Suprapubic skin (tissue), 4 donors: Measurements from ENCODE around the gene LAMC3. TPM values are rescaled to one million over a fixed set of nuclear protein-coding genes. Genes with fewer than 3 reads are reported as not detected.

Experiments used
- DNase-seq, 2 donors: peaks; one replicate each; pipeline ENCODE4 v3.0.0-alpha.2; 2019; ENCODE audit warnings: low spot score in 2 of 2
- H3K27ac ChIP-seq: fragments of 200-600 bp; sonication (generic); one replicate; pipeline ENCODE4 v1.5.1; 2019
- H3K27me3 ChIP-seq: fragments of 200-600 bp; sonication (generic); one replicate; pipeline ENCODE4 v1.5.1; 2019
- H3K36me3 ChIP-seq: fragments of 200-600 bp; sonication (generic); one replicate; pipeline ENCODE4 v1.5.1; 2019
- H3K4me1 ChIP-seq: fragments of 200-600 bp; sonication (generic); one replicate; pipeline ENCODE4 v1.5.1; 2019
- H3K4me3 ChIP-seq: fragments of 200-600 bp; sonication (generic); one replicate; pipeline ENCODE4 v1.5.1; 2019; ENCODE audit warnings: mild to moderate bottlenecking
- H3K9me3 ChIP-seq: fragments of 200-600 bp; sonication (generic); one replicate; pipeline ENCODE4 v1.5.1; 2019
- EP300 ChIP-seq: sonication (generic); formaldehyde crosslinking; IDR thresholded peaks from one replicate; pipeline ENCODE4 v1.6.1; 2017; ENCODE audit warnings: antibody characterized with exemption
- POLR2A ChIP-seq, 2 donors: fragments of 450-650 bp; IDR thresholded peaks; one replicate each; pipeline ENCODE4 v1.6.1; 2017; ENCODE audit warnings: antibody characterized with exemption in 2 of 2, mild to moderate bottlenecking in 2 of 2, moderate library complexity in 2 of 2
- POLR2AphosphoS5 ChIP-seq, 3 donors: sonication (generic); formaldehyde crosslinking; IDR thresholded peaks; one replicate each; pipeline ENCODE4 v1.6.1; 2017; ENCODE audit warnings: antibody characterized with exemption in 3 of 3
- WGBS: methylation state at CpG from one replicate; pipeline ENCODE4 v1.1.5; 2018; 5-methylcytosine and 5-hydroxymethylcytosine counted together
- total RNA-seq, 4 donors: library from RNA; depleted of rRNA; stranded (reverse); fragments of >200 nt; gene quantifications; one replicate each; pipeline ENCODE4 v1.1.0, GENCODE V29; 2016
- TF ChIP-seq, protein P1 (sequence below), 2 donors: fragments of 200-600 bp in 1 of 2; fragments of 450-650 bp in 1 of 2; sonication (generic) in 1 of 2; IDR thresholded peaks; one replicate each; pipeline ENCODE4 v1.5.1; 2016 to 2019; ENCODE audit warnings: antibody characterized with exemption in 2 of 2, mild to moderate bottlenecking in 1 of 2, moderate library complexity in 1 of 2

The LAMC3 gene
- total RNA-seq, 4 donors from 2014 or later = 4.0 to 16.9 (median 5.2) TPM

DNA sequence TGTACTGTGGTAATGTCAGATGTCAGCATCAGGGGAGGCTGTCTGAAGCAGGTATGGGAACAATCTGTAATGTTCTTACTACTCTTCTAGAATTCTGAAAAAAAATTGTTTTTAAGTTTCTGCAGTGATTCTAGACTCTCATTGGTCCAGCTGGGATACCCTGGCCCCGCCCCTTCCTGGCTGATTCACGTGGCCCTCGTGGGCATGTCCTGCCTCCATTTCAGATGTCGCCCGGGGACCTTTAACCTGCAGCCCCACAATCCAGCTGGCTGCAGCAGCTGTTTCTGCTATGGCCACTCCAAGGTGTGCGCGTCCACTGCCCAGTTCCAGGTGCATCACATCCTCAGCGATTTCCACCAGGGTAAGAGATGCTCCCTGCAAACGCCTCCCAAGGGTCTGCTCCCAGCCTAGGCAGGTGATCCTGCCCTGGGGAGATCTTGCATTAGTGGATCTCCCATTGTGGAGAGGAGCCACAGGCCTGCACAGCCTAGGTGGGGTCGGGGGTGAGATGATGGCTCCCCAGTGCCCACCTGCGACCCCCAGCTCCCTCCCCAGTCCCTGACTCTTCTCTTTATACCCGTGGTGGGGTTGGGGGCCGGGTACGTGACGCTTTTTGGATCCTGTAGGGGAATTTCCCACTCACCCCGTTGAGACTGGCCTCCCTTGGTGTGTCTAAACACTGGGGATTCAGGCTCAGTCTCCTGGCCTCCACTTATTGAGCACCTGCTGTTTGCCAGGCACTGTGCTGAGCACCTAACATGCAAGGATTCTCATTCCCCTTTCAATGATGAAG lies 36.5 kb downstream of the LAMC3 start:
- no peak for TF ChIP-seq POLR2AphosphoS5 (IDR thresholded peaks at IDR 0.05)
- TF ChIP-seq EP300 = no peak
- TF ChIP-seq, protein P1, sequence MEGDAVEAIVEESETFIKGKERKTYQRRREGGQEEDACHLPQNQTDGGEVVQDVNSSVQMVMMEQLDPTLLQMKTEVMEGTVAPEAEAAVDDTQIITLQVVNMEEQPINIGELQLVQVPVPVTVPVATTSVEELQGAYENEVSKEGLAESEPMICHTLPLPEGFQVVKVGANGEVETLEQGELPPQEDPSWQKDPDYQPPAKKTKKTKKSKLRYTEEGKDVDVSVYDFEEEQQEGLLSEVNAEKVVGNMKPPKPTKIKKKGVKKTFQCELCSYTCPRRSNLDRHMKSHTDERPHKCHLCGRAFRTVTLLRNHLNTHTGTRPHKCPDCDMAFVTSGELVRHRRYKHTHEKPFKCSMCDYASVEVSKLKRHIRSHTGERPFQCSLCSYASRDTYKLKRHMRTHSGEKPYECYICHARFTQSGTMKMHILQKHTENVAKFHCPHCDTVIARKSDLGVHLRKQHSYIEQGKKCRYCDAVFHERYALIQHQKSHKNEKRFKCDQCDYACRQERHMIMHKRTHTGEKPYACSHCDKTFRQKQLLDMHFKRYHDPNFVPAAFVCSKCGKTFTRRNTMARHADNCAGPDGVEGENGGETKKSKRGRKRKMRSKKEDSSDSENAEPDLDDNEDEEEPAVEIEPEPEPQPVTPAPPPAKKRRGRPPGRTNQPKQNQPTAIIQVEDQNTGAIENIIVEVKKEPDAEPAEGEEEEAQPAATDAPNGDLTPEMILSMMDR (IDR thresholded peaks at IDR 0.05) = no peak
- H3K4me1 ChIP-seq = peaks cover 5% of the 10 kb centered on the region
- 76% methylated on average over 10 of the region's 16 CpGs for WGBS

DNA sequence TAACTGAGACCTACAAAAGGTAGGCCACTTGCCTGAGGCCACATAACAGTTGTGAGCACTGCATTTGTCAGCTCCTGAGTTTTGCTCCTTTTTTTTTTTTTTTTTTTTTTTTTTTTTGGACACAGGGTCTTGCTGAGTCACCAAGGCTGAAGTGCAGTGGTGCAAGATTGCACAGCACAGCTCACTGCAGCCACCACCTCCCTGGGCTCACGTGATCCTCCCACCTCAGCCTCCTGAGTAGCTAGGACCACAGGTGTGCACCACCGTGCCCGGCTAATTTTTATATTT lies 37.1 kb downstream of the LAMC3 start:
- no peaks in the 10 kb centered on the region for H3K36me3 ChIP-seq
- TF ChIP-seq POLR2A (IDR thresholded peaks at IDR 0.05) (no peak), POLR2AphosphoS5 (IDR thresholded peaks at IDR 0.05) (no peak), EP300 (no peak)
- TF ChIP-seq, protein P1 (IDR thresholded peaks at IDR 0.05) = no peak
- peaks cover 5% of the 10 kb centered on the region for H3K4me1 ChIP-seq
- WGBS = 87% methylated on average over 3 of the region's 3 CpGs
- DNase-seq = no peak
- no peak overlapping the region for H3K4me3 ChIP-seq
- no peaks in the 10 kb centered on the region for H3K27me3 ChIP-seq
- H3K9me3 ChIP-seq = no peaks in the 10 kb centered on the region
- no peak overlapping the region for H3K27ac ChIP-seq

More for the DNA sequence above, 36.5 kb downstream of the LAMC3 start:
- no peak for DNase-seq
- Histone ChIP-seq H3K9me3 (no peaks in the 10 kb centered on the region), H3K27ac (no peak overlapping the region), H3K27me3 (no peaks in the 10 kb centered on the region), H3K4me3 (no peak overlapping the region), H3K36me3 (no peaks in the 10 kb centered on the region)

DNA sequence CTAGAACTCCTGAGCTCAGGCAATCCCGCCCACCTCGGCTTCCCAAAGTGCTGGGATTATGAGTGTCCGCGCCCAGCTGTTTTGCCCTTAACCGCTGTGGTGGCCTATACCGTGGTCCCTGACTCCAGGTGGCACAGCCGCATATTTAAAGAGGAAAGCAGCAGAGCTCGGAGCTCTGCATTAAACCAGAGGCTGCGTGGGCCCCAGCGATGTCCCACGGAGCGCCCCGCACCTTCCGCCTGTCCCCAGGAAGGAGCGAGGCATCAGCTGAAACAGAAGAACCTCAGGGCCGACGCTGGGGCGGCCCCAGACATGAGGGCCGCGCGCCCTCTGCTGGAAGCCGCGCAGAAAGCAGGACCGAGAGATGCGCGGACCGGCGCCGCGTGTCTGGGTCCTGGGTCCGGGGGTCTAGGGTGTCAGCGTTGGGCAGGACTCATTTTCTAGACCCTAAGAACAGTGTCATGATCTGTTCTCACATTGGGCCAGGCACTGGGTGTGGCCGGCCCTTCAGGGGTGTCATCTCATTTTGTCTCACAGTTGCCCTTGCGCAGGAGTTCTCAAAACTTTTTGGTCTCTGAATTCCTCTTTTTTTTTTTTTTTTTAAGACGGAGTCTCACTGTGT lies 37.7 kb downstream of the LAMC3 start:
- H3K36me3 ChIP-seq = no peaks in the 10 kb centered on the region
- peaks cover 5% of the 10 kb centered on the region for H3K4me1 ChIP-seq
- 12% methylated on average over 27 of the region's 35 CpGs for WGBS
- H3K4me3 ChIP-seq = no peak overlapping the region
- H3K9me3 ChIP-seq = no peaks in the 10 kb centered on the region
- DNase-seq = no peak
- no peak overlapping the region for H3K27ac ChIP-seq
- TF ChIP-seq POLR2AphosphoS5 (IDR thresholded peaks at IDR 0.05) (no peak), POLR2A (IDR thresholded peaks at IDR 0.05) (no peak)
- TF ChIP-seq, protein P1 (IDR thresholded peaks at IDR 0.05) = peak; percentile 60 to 90
- H3K27me3 ChIP-seq = no peaks in the 10 kb centered on the region

DNA sequence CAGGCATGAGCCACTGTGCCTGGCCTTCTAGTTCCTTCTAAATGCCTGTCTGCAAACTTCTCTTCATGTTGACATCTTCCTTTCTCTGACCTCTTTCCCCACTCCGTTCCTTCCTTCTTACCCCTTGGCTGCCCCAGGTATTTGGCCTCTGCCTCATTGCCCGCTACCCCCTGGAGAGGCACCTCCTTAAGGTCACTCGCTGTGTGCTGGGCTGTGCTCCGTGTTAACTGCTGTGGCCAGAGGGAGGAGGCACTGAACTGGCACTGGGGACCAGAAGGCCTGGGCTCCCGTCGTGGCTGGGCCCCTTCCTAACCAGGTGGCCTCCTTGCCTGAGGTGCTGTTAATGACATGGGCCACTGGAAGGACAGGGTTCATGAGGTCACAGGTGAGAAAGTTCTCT lies 39.4 kb downstream of the LAMC3 start:
- Histone ChIP-seq H3K27ac (no peak overlapping the region), H3K36me3 (no peaks in the 10 kb centered on the region), H3K4me3 (no peak overlapping the region), H3K9me3 (no peaks in the 10 kb centered on the region), H3K27me3 (no peaks in the 10 kb centered on the region), H3K4me1 (peaks cover 5% of the 10 kb centered on the region)
- DNase-seq = no peak
- no peak for TF ChIP-seq POLR2A (IDR thresholded peaks at IDR 0.05)
- no peak for TF ChIP-seq EP300
- TF ChIP-seq, protein P1 (IDR thresholded peaks at IDR 0.05) = no peak
- no peak for TF ChIP-seq POLR2AphosphoS5 (IDR thresholded peaks at IDR 0.05)
- WGBS = 79% methylated on average over 6 of the region's 6 CpGs

DNA sequence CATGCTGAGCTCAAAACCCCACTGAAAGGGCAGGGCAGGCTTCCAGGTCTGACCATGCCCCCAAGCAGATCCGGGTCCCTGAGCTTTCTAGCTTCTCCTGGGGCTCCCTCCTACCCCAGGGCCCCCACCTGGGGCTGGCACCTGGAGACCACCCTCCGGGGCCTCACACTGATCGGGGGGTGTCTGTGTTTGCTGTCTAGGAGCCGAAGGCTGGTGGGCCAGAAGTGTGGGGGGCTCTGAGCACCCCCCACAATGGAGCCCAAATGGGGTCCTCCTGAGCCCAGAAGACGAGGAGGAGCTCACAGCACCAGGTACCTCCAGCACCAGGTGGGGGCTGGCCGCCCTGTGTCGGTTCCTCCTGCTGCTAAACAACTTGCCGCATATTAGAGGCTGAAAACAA lies 39.8 kb downstream of the LAMC3 start:
- Histone ChIP-seq H3K4me1 (peaks cover 5% of the 10 kb centered on the region), H3K27me3 (no peaks in the 10 kb centered on the region), H3K9me3 (no peaks in the 10 kb centered on the region), H3K36me3 (no peaks in the 10 kb centered on the region), H3K4me3 (no peak overlapping the region), H3K27ac (no peak overlapping the region)
- TF ChIP-seq POLR2A (IDR thresholded peaks at IDR 0.05) (no peak), POLR2AphosphoS5 (IDR thresholded peaks at IDR 0.05) (no peak), EP300 (no peak)
- TF ChIP-seq, protein P1 (IDR thresholded peaks at IDR 0.05) = no peak
- 93% methylated on average over 3 of the region's 8 CpGs for WGBS
- DNase-seq = no peak
